GM23248 (cell line): ENCODE measurements around the gene MCF2L.

ENCODE experiments used
- EZH2 ChIP-seq: fragments of 200-600 bp; sonication (generic); IDR thresholded peaks from 2 replicates; pipeline ENCODE4 v1.6.1; 2018; ENCODE audit warnings: antibody characterized with exemption, mild to moderate bottlenecking; ENCODE audit not compliant: insufficient read depth, poor library complexity, severe bottlenecking
- EZH2phosphoT487 ChIP-seq: fragments of 200-600 bp; sonication (generic); IDR thresholded peaks from 2 replicates; pipeline ENCODE4 v1.6.1; 2018; ENCODE audit warnings: antibody characterized with exemption, moderate library complexity, mild to moderate bottlenecking, low read depth; ENCODE audit not compliant: insufficient read depth

- TF ChIP-seq EZH2phosphoT487 (no peak), EZH2 (no peak)
These were observed 7.3 kb upstream of the MCF2L start for GRCh38 chr13:112961457-112962369.
